ENCODE measurements around the gene NSD2. TPM values are rescaled to one million over a fixed set of nuclear protein-coding genes. Genes with fewer than 3 reads are reported as not detected.

Gene NSD2
- 41.4 and 54.0 TPM in 2 replicates for total RNA-seq

DNA sequence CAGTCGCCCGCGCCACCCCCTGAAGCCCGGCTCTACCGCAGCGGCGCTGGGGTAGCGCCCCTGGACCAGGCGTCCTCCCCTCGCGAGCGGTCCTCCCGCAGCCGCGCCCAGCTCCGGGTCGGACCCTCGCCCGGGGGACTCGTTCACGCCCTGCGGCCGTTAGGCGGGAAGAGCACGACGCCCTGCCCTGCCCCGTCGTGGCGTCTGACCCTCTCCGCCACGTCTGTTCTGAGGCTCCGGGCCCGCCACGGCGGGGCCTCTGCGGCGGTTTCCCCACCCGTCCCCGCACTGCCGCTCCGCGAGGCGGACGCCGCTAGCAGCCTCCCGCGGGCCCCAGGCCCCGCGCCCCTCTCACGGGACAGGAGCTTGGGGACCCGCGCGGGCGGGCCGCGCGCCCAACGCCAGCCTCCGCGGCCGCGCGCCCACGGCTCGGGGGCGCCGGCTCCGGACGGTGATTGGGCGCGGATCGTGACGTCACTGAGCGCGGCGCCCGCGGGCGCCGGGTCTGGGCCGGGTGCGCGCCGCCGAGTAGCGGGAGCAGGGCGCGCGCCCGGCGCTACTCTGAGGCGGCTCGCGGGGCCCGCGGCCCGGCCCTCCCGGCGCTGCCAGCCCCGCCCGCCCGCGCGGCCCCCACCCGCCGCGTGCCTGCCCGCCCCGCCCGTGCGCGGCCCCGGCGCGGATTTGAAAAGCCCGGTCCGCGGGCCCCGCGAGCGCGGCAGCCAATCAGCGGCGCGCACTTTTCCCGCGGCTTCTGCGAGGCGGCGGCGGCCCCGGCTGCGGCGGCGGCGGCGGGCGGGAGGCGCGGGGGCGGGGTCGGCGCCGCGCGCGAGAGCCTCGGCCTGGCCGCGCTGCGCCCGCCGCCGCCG, at the start of gene NSD2:
TSS of gene NSD2 (plus strand) at position 816 of the 866 bp plus-strand sequence. CDS start 29,262 bp downstream, outside the sequence.

GRCh38 chr4:1856071-1856942, 14.9 kb upstream of the NSD2 start, which contains the start of gene LETM1:
Gene LETM1, minus strand, starts transcription at chr4:1856156. Its CDS starts 206 bp downstream, at chr4:1855950.

DNA sequence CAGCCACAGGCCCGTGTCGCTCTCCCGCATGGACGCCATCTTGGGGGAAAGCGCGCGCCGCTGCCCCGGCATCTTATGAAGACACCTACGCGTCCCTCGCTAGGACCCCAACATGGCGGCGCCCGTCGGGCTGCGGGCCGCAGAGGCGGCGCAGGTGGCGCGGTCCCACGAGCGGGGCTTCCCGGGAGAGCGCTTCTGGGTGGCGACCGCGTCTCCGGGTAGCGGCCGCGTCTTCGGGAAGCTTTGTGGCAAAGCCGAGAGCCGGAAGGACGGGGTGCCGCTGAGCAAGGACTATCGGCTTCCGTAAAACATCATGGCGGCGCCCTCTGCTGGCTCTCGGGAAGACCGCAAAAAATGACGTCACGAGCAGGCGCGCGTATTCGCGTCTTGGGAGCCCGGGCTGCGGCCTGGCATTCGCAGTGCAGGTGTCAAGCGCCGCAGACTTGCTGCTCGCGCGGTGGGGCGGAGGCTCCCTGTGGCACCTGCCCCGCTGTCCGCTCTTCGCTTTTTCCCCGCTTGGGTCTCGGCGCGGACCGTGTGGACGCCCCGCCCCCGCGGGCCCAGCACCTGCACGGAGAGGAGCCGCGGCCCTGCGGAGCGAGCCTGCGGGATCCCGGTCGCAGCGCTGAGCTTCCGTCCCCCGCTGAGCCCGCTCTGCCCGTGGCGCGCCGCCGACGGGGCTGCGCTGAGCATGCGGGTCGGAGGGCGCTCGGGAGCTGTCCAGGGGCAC, 137.9 kb downstream of the NSD2 start, which contains the start of gene NELFA:
TSS of gene NELFA (minus strand) at position 54 of the 730 bp plus-strand sequence. CDS start at position 39, 15 bp downstream.

Other genes with a start within 250 kb of the NSD2 start
- gene FAM53A, start 187.1 kb upstream of the NSD2 start, total RNA-seq, result 1.1 and 1.4 TPM in 2 replicates
- 56.4 and 66.0 TPM in 2 replicates for gene SLBP, start 159.1 kb upstream of the NSD2 start, total RNA-seq
- 15.4 and 32.7 TPM in 2 replicates for gene TMEM129, start 150.1 kb upstream of the NSD2 start, total RNA-seq
- gene TACC3, start 149.9 kb upstream of the NSD2 start, total RNA-seq, result 1.4 and 1.5 TPM in 2 replicates
- 16.4 and 164 TPM in 2 replicates for gene FGFR3, start 78.1 kb upstream of the NSD2 start, total RNA-seq
- 131 and 146 TPM in 2 replicates for gene LETM1, start 15.2 kb upstream of the NSD2 start, total RNA-seq
- gene NELFA, start 137.6 kb downstream of the NSD2 start, total RNA-seq, result 21.9 and 24.2 TPM in 2 replicates
- 0.34 and 0.36 TPM in 2 replicates for gene NAT8L, start 187.9 kb downstream of the NSD2 start, total RNA-seq

Data from nasal cavity respiratory epithelium epithelial cell of viscerocranial mucosa (primary cell).